GM19023 (cell line): ENCODE data around the gene PRTG.
"Not testable (repeated sequence)": the region's sequence is repeated elsewhere in the genome, so short reads cannot be mapped to it uniquely, and the experiment has no call there.

Source experiments
- ATAC-seq: cut with Tn5 transposase; IDR thresholded peaks from one replicate; pipeline ENCODE4 v1.9.1; 2021; ENCODE audit warnings: mild to moderate bottlenecking, moderate library complexity; ENCODE audit not compliant: unreplicated experiment

The PRTG gene

GRCh38 chr15:55649058-55649423 is 93.9 kb downstream of the PRTG start:
- no peak for ATAC-seq

- no peak for ATAC-seq
Measured at GRCh38 chr15:55638764-55639163, 104.2 kb downstream of the PRTG start.

- no peak for ATAC-seq
Measured at GRCh38 chr15:55637086-55637485, 105.9 kb downstream of the PRTG start.

- ATAC-seq = no peak
Measured at GRCh38 chr15:55633731-55634130, 109.2 kb downstream of the PRTG start.

- ATAC-seq = no peak
Measured at GRCh38 chr15:55632434-55632833, 110.5 kb downstream of the PRTG start.

GRCh38 chr15:55630858-55631257 is 112.1 kb downstream of the PRTG start:
- no peak for ATAC-seq

GRCh38 chr15:55628369-55628730 is 114.6 kb downstream of the PRTG start:
- ATAC-seq = no peak

- no peak for ATAC-seq
Measured at GRCh38 chr15:55627730-55628368, 115.1 kb downstream of the PRTG start.

- ATAC-seq = no peak
Measured at GRCh38 chr15:55619783-55620182, 123.2 kb downstream of the PRTG start.

GRCh38 chr15:55618387-55618786 is 124.6 kb downstream of the PRTG start:
- ATAC-seq = no peak

GRCh38 chr15:55615445-55615844 is 127.5 kb downstream of the PRTG start:
- no peak for ATAC-seq

GRCh38 chr15:55613727-55614126 is 129.2 kb downstream of the PRTG start:
- ATAC-seq = no peak

GRCh38 chr15:55606214-55606613 is 136.7 kb downstream of the PRTG start:
- ATAC-seq = no peak

- ATAC-seq = no peak
Measured at GRCh38 chr15:55601374-55601773, 141.6 kb downstream of the PRTG start.

GRCh38 chr15:55599439-55599838 is 143.5 kb downstream of the PRTG start:
- no peak for ATAC-seq

GRCh38 chr15:55593019-55593418 is 149.9 kb downstream of the PRTG start:
- not testable (repeated sequence) for ATAC-seq

- ATAC-seq = no peak
Measured at GRCh38 chr15:55590788-55591187, 152.2 kb downstream of the PRTG start.

- ATAC-seq = no peak
Measured at GRCh38 chr15:55589287-55589686, 153.7 kb downstream of the PRTG start.

GRCh38 chr15:55588815-55589115 is 154.2 kb downstream of the PRTG start:
- ATAC-seq = no peak

GRCh38 chr15:55588070-55588814 is 154.7 kb downstream of the PRTG start, which contains the start of gene PYGO1:
Gene PYGO1, minus strand, starts transcription at chr15:55588345. Its CDS starts 462 bp downstream, at chr15:55587883.
- ATAC-seq = no peak

- no peak for ATAC-seq
Measured at GRCh38 chr15:55587321-55588069, 155.5 kb downstream of the PRTG start.

GRCh38 chr15:55586808-55587207 is 156.1 kb downstream of the PRTG start:
- no peak for ATAC-seq
